Heart left ventricle (tissue), 13 donors: ENCODE results near the gene ROBO1.

Experiments
- POLR2A ChIP-seq, 2 donors: fragments of 450-650 bp; IDR thresholded peaks; one replicate each; pipeline ENCODE4 v1.6.1; 2017; ENCODE audit warnings: antibody characterized with exemption in 2 of 2, mild to moderate bottlenecking in 2 of 2, moderate library complexity in 2 of 2
- TF ChIP-seq, protein P1 (sequence below), 12 donors: fragments of 200-600 bp; sonication (generic) in 4 of 12; IDR thresholded peaks; one replicate each; pipeline versions ENCODE4 v1.5.0 to v1.8.0; 2018 to 2022; ENCODE audit warnings: antibody characterized with exemption in 12 of 12, mild to moderate bottlenecking in 5 of 12
- donor health status: ischemic (EF 13 %, LVEDD 7.1; RV severe dilation, severe dysfunction).
- donor health status: DM: no; HTN: yes; CAD: no.
- donor health status: DM: no; HTN: no; CAD: no.
- donor health status: ischemic (EF 25% LVEDD 6.9; RV normal size, moderate dysfunction).
- donor health status: ischemic (EF 25% LVEDD 5.7; RV mildly dilated, moderate dysfunction).
- donor health status: ischemic (EF 35%, LVEDD 5.7; RV mildly dilated, moderate dysfunction).
- donor health status: nonischemic (EF 11% LVEDD 7.7; RV severe dilation, severe dysfunction).
- donor health status: DM: yes; HTN: yes; CAD: no.
- donor health status: PGD.
- donor health status: ischemic (EF 29% LVEDD 5.4; RV normal size, mild dysfunction).
- donor health status: nonischemic (EF 23%, LVEDD 6.1; RV moderate dilation, normal function).

DNA sequence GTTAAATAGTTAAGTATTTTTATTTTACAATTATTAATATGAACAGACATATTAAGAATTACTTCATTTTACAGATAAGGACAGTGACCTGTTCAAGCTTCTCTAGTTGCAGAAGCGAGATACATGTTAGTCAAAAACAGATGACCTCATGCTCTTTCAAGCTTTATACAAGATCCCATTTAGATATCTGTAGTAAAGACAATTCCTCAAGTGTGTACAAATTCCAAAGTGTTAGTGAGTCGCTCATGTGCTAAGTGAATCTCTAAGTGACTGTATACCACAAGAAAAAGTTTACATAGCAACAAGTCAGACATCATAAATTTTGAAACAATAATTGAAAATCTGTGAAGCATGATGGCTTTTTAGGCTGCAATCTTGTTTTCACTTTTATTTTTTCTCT is 293.8 kb downstream of the ROBO1 start:
- TF ChIP-seq, protein P1, sequence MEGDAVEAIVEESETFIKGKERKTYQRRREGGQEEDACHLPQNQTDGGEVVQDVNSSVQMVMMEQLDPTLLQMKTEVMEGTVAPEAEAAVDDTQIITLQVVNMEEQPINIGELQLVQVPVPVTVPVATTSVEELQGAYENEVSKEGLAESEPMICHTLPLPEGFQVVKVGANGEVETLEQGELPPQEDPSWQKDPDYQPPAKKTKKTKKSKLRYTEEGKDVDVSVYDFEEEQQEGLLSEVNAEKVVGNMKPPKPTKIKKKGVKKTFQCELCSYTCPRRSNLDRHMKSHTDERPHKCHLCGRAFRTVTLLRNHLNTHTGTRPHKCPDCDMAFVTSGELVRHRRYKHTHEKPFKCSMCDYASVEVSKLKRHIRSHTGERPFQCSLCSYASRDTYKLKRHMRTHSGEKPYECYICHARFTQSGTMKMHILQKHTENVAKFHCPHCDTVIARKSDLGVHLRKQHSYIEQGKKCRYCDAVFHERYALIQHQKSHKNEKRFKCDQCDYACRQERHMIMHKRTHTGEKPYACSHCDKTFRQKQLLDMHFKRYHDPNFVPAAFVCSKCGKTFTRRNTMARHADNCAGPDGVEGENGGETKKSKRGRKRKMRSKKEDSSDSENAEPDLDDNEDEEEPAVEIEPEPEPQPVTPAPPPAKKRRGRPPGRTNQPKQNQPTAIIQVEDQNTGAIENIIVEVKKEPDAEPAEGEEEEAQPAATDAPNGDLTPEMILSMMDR (IDR thresholded peaks at IDR 0.05), result no peak
- TF ChIP-seq POLR2A (IDR thresholded peaks at IDR 0.05), result no peak
